IMR-90 (cell line): ENCODE measurements around the gene ZNF396. TPM values are rescaled to one million over a fixed set of nuclear protein-coding genes. Genes with fewer than 3 reads are reported as not detected.

ENCODE experiments used
- ATAC-seq: fragments of 200-7000 bp; cut with Tn5 transposase; 2 replicates; pipeline ENCODE4 v1.9.1; 2020; ENCODE audit warnings: low read depth, mild to moderate bottlenecking, moderate library complexity
- BruUV-seq: library from RNA; stranded (reverse); fragments of 400-500 nt; replicated peaks from 2 replicates; lab custom pipeline; 2021; lab: Mats Ljungman, UMichigan
- CTCF ChIA-PET: fragments of 300-600 bp; formaldehyde crosslinking; extraction: SDS; loops from one replicate; lab custom pipeline; 2021; ENCODE audit warnings: antibody characterized with exemption; lab: Yijun Ruan, JAX
- POLR2A ChIA-PET: fragments of 300-600 bp; sonication (Branson Sonifier 250); formaldehyde crosslinking; loops from one replicate; lab custom pipeline; 2022; ENCODE audit warnings: antibody characterized with exemption; ENCODE audit not compliant: unreplicated experiment; lab: Charles Lee
- DNase-seq: peaks from one replicate; pipeline ENCODE4 v3.0.0; 2013
- H2AFZ ChIP-seq: replicated peaks from 2 replicates; pipeline ENCODE3; 2013; ENCODE audit warnings: low read length, mild to moderate bottlenecking; ENCODE audit not compliant: poor library complexity
- H2AK5ac ChIP-seq: 2 replicates; pipeline ENCODE4 v1.6.1; 2013; ENCODE audit warnings: low read depth, low read length, inconsistent platforms
- H2AK9ac ChIP-seq: replicated peaks from 2 replicates; pipeline ENCODE3; 2013; ENCODE audit warnings: mild to moderate bottlenecking, low read depth, low read length, moderate library complexity; ENCODE audit not compliant: poor library complexity
- H2BK120ac ChIP-seq: 2 replicates; pipeline ENCODE4 v1.6.1; 2013; ENCODE audit warnings: low read depth, low read length, inconsistent platforms
- H2BK15ac ChIP-seq: 3 replicates; pipeline ENCODE4 v1.6.1; 2013; ENCODE audit warnings: low read depth, low read length, inconsistent platforms
- H2BK20ac ChIP-seq: 2 replicates; pipeline ENCODE4 v1.6.1; 2013; ENCODE audit warnings: low read depth, mild to moderate bottlenecking, inconsistent platforms, low read length, moderate library complexity
- H2BK5ac ChIP-seq: 2 replicates; pipeline ENCODE4 v1.6.1; 2013; ENCODE audit warnings: mild to moderate bottlenecking, low read depth, low read length, inconsistent platforms; ENCODE audit not compliant: poor library complexity, severe bottlenecking
- H3K14ac ChIP-seq: replicated peaks from 2 replicates; pipeline ENCODE4 v1.6.1; 2013; ENCODE audit warnings: low read depth, low read length, inconsistent platforms
- H3K18ac ChIP-seq: 2 replicates; pipeline ENCODE4 v1.6.1; 2013; ENCODE audit warnings: low read depth, low read length, control low read depth
- H3K23ac ChIP-seq: 2 replicates; pipeline ENCODE4 v1.6.1; 2013; ENCODE audit warnings: low read depth, low read length, inconsistent platforms
- H3K27ac ChIP-seq: 2 replicates; pipeline ENCODE4 v1.5.1; 2013; ENCODE audit warnings: mild to moderate bottlenecking, control low read depth, low read length; ENCODE audit not compliant: insufficient read depth
- H3K27me3 ChIP-seq: 2 replicates; pipeline ENCODE4 v1.6.1; 2013; ENCODE audit warnings: low read length; ENCODE audit not compliant: control insufficient read depth, insufficient read depth
- H3K36me3 ChIP-seq: 2 replicates; pipeline ENCODE4 v1.6.1; 2013; ENCODE audit warnings: low read length, mixed read lengths; ENCODE audit not compliant: control insufficient read depth, insufficient read depth
- H3K4ac ChIP-seq: 2 replicates; pipeline ENCODE4 v1.6.1; 2013; ENCODE audit warnings: low read depth, low read length, inconsistent platforms
- H3K4me1 ChIP-seq: 2 replicates; pipeline ENCODE4 v1.6.1; 2013; ENCODE audit warnings: low read length, mixed read lengths; ENCODE audit not compliant: control insufficient read depth, insufficient read depth
- H3K4me2 ChIP-seq: 2 replicates; pipeline ENCODE4 v1.6.1; 2013; ENCODE audit warnings: low read depth, mild to moderate bottlenecking, control low read depth, low read length, moderate library complexity
- H3K4me3 ChIP-seq: 2 replicates; pipeline ENCODE4 v1.5.1; 2013; ENCODE audit warnings: low read depth, mild to moderate bottlenecking, control low read depth, low read length, moderate library complexity; ENCODE audit not compliant: insufficient read depth
- H3K56ac ChIP-seq: 2 replicates; pipeline ENCODE4 v1.6.1; 2013; ENCODE audit warnings: low read length, inconsistent platforms; ENCODE audit not compliant: insufficient read depth; ENCODE audit errors: extremely low read depth
- H3K79me1 ChIP-seq, 2 experiments: 2 replicates each; pipeline ENCODE4 v1.6.1; 2013; ENCODE audit warnings: low read length in 2 of 2, inconsistent platforms in 1 of 2, low read depth in 1 of 2
- H3K9ac ChIP-seq: 2 replicates; pipeline ENCODE4 v1.6.1; 2013; ENCODE audit warnings: low read depth, low read length, control low read depth
- H3K9me1 ChIP-seq: 2 replicates; pipeline ENCODE4 v1.6.1; 2013; ENCODE audit warnings: low read length, inconsistent platforms; ENCODE audit not compliant: insufficient read depth
- H3K9me3 ChIP-seq: 2 replicates; pipeline ENCODE4 v1.6.1; 2013; ENCODE audit warnings: low read length; ENCODE audit not compliant: control insufficient read depth, insufficient read depth
- H4K20me1 ChIP-seq: 2 replicates; pipeline ENCODE4 v1.6.1; 2013; ENCODE audit warnings: low read length, inconsistent platforms; ENCODE audit not compliant: insufficient read depth
- H4K5ac ChIP-seq: 2 replicates; pipeline ENCODE4 v1.6.1; 2013; ENCODE audit warnings: mild to moderate bottlenecking, low read depth, low read length, control low read depth
- H4K8ac ChIP-seq, 2 experiments: 2 replicates each; pipeline ENCODE4 v1.6.1; 2013; ENCODE audit warnings: low read depth in 2 of 2, low read length in 2 of 2, control low read depth in 1 of 2, inconsistent platforms in 1 of 2
- H4K91ac ChIP-seq: 2 replicates; pipeline ENCODE4 v1.6.1; 2013; ENCODE audit warnings: low read depth, low read length, inconsistent platforms; ENCODE audit not compliant: insufficient read depth
- CHD1 ChIP-seq: IDR thresholded peaks from 2 replicates; pipeline ENCODE4 v1.6.1; 2012; ENCODE audit warnings: low read depth, low read length, improper control_type of control experiment
- FOS ChIP-seq: fragments of 150-350 bp; IDR thresholded peaks from 2 replicates; pipeline ENCODE4 v1.6.1; 2016; ENCODE audit warnings: low read depth, low read length
- WGBS, 2 experiments: methylation state at CpG; one replicate each; pipeline versions ENCODE4 v1.1.5 to v1.1.7; 2013; ENCODE audit warnings: missing lambda C conversion rate in 2 of 2; ENCODE audit not compliant: insufficient read length in 1 of 2; ENCODE audit errors: extremely low coverage in 2 of 2; 5-methylcytosine and 5-hydroxymethylcytosine counted together
- dilution Hi-C: fragments of 300-500 bp; cut with HindIII; formaldehyde crosslinking; loops from one replicate; pipeline ENCODE4 v1.14.3; 2018; ENCODE audit warnings: low sequenced_read_pairs; ENCODE audit not compliant: unreplicated experiment
- in situ Hi-C: fragments of 300-500 bp; cut with MboI; formaldehyde crosslinking; loops from 3 replicates; pipeline ENCODE4 v1.14.3; 2019; ENCODE audit warnings: low sequenced_read_pairs, inconsistent platforms, mixed read lengths
- intact Hi-C: fragments of 100-400 bp; cut with micrococcal nuclease; formaldehyde crosslinking; loops from 2 replicates; pipeline ENCODE4 v1.10.0; 2022
- polyA plus RNA-seq, 3 experiments: library from polyadenylated mRNA; depleted of rRNA; stranded (reverse); fragments of >200 nt; gene quantifications; 2 replicates each; pipeline ENCODE4 v1.2.3, GENCODE V29; 2012; ENCODE audit warnings: low replicate concordance in 1 of 3
- total RNA-seq: library from RNA; depleted of rRNA; stranded (reverse); fragments of >200 nt; gene quantifications from 2 replicates; pipeline ENCODE4 v1.2.3, GENCODE V29; 2012

ZNF396 gene
- total and polyA plus RNA-seq, 2 of the 4 experiments (the other 2 are of a cell fraction) = 0.26 to 0.54 TPM

- Histone ChIP-seq H2BK120ac (no peak overlapping the region), H3K4me2 (no peak overlapping the region), H3K36me3 (no peaks in the 10 kb centered on the region), H2AK5ac (no peak overlapping the region), H3K9me1 (no peaks in the 10 kb centered on the region), H3K14ac (no peak overlapping the region), H3K27ac (no peak overlapping the region), H4K20me1 (no peaks in the 10 kb centered on the region), H2BK5ac (no peak overlapping the region), H3K79me1 (no peaks in the 10 kb centered on the region), H2AK9ac (no peak overlapping the region), H3K9me3 (no peaks in the 10 kb centered on the region), H4K91ac (no peak overlapping the region), H4K8ac (no peak overlapping the region), H2AFZ (no peak overlapping the region), H3K4me3 (no peak overlapping the region), H2BK15ac (no peak overlapping the region), H3K23ac (no peak overlapping the region), H3K4ac (no peak overlapping the region), H3K27me3 (peaks cover 13% of the 10 kb centered on the region), H3K56ac (no peak overlapping the region), H3K9ac (no peak overlapping the region), H3K18ac (no peak overlapping the region), H4K5ac (no peak overlapping the region), H2BK20ac (no peak overlapping the region), H3K4me1 (no peaks in the 10 kb centered on the region)
- in situ Hi-C loops = no loop called here
- TF ChIP-seq CHD1 = no peak
- no peak for TF ChIP-seq FOS
- DNase-seq (no peak), ATAC-seq (no peak)
- intact Hi-C loops = no loop called here
- dilution Hi-C loops = no loop called here
- WGBS, 2 experiments = 68% methylated on average over 7 of the region's 7 CpGs; no CpG with 5 or more reads in 1 of the 2 experiments
- CTCF ChIA-PET = no interaction called here
- POLR2A ChIA-PET = no interaction called here
- BruUV-seq = no TSS peak
Observed at GRCh38 chr18:35410561-35410960, 33.4 kb upstream of the ZNF396 start.
